Aorta (tissue), 5 donors: ENCODE results near the gene USP31. TPM values are rescaled to one million over a fixed set of nuclear protein-coding genes. Genes with fewer than 3 reads are reported as not detected.

Experiments
- ATAC-seq: fragments of 200-7000 bp; cut with Tn5 transposase; one replicate; pipeline ENCODE4 v1.9.1; 2022; ENCODE audit warnings: moderate library complexity; ENCODE audit not compliant: low FRiP score
- DNase-seq, 2 donors: peaks; one replicate each; pipeline ENCODE4 v3.0.0-alpha.2; 2020
- H3K27ac ChIP-seq, 2 donors: one replicate each; pipeline ENCODE4 v1.5.1; 2013; ENCODE audit warnings: low read length in 2 of 2, mild to moderate bottlenecking in 2 of 2, moderate library complexity in 2 of 2, control low read depth in 1 of 2, inconsistent platforms in 1 of 2, low read depth in 1 of 2
- H3K27me3 ChIP-seq, 2 donors: one replicate each; pipeline ENCODE4 v1.6.1; 2013; ENCODE audit warnings: control low read depth in 1 of 2, low read length in 1 of 2, mild to moderate bottlenecking in 1 of 2, moderate library complexity in 1 of 2; ENCODE audit not compliant: insufficient read depth in 2 of 2, control insufficient read depth in 1 of 2
- H3K36me3 ChIP-seq, 2 donors: one replicate each; pipeline ENCODE4 v1.6.1; 2013; ENCODE audit warnings: control low read depth in 1 of 2, low read length in 1 of 2, mild to moderate bottlenecking in 1 of 2; ENCODE audit not compliant: insufficient read depth in 2 of 2, control insufficient read depth in 1 of 2
- H3K4me1 ChIP-seq, 2 donors: one replicate each; pipeline ENCODE4 v1.6.1; 2013; ENCODE audit warnings: low read length in 2 of 2, control low read depth in 1 of 2, mild to moderate bottlenecking in 1 of 2, moderate library complexity in 1 of 2; ENCODE audit not compliant: insufficient read depth in 2 of 2, control insufficient read depth in 1 of 2
- H3K4me3 ChIP-seq, 2 donors: one replicate each; pipeline ENCODE4 v1.5.1; 2013; ENCODE audit warnings: low read length in 2 of 2, control low read depth in 1 of 2, mild to moderate bottlenecking in 1 of 2
- H3K9me3 ChIP-seq: one replicate; pipeline ENCODE4 v1.6.1; 2013; ENCODE audit warnings: mild to moderate bottlenecking, low read length; ENCODE audit not compliant: control insufficient read depth
- WGBS, 2 donors: extraction: QIAGEN DNeasy Blood & Tissue Kit; methylation state at CpG; one replicate each; pipeline ENCODE4 v1.1.7; 2013; 5-methylcytosine and 5-hydroxymethylcytosine counted together
- intact Hi-C, 2 donors: fragments of 100-400 bp; cut with DNase I; formaldehyde crosslinking; loops; one replicate each; pipeline versions ENCODE4 v1.14.2 to v1.15.0; 2022
- polyA plus RNA-seq, 2 donors: library from polyadenylated mRNA; stranded (reverse); fragments of 200-250 nt; gene quantifications; one replicate each; pipeline ENCODE4 v1.2.3, GENCODE V29; 2013
- total RNA-seq, 2 donors: library from RNA; stranded (reverse); fragmentation: NEBNext Ultra II Directional; extraction: Animal tissue kit (Norgen Biotek cat#: 25700); gene quantifications; one replicate each; pipeline ENCODE4 v1.2.1, GENCODE V29; 2021
- donor health status: healthy with polysubstance abuse.
- donor health status: Bipolar disorder and iron deficiency.
- donor health status: DM: no; HTN: no; CAD: no.
- donor health status: DM: no; HTN: no; CAD: no.
- donor health status: DM: yes; HTN: yes; CAD: no.

USP31 gene
- total and polyA plus RNA-seq, 4 donors: 1.4 to 24.6 (median 11.1) TPM

- H3K4me3 ChIP-seq: no peak overlapping the region
- no peaks in the 10 kb centered on the region for H3K36me3 ChIP-seq
- no peak overlapping the region for H3K27ac ChIP-seq
- no peak for ATAC-seq
- intact Hi-C loops: no loop called here
- no peaks in the 10 kb centered on the region for H3K9me3 ChIP-seq
- no peak for DNase-seq
- no peaks in the 10 kb centered on the region for H3K4me1 ChIP-seq
- H3K27me3 ChIP-seq: peaks cover 0 to 3% of the 10 kb centered on the region in 2 donors
- WGBS, 2 donors: 31 to 40% methylated on average over 8 of the region's 8 CpGs
Measured at GRCh38 chr16:23051587-23051986, 97.7 kb downstream of the USP31 start.

GRCh38 chr16:23048164-23048563 is 101.1 kb downstream of the USP31 start:
- ATAC-seq (no peak), DNase-seq (no peak)
- WGBS, 2 donors: 72 to 75% methylated on average over 5 of the region's 5 CpGs
- Histone ChIP-seq H3K4me3 (no peak overlapping the region), H3K27ac (no peak overlapping the region), H3K27me3 (no peaks in the 10 kb centered on the region), H3K9me3 (no peaks in the 10 kb centered on the region), H3K4me1 (no peaks in the 10 kb centered on the region), H3K36me3 (no peaks in the 10 kb centered on the region)
- intact Hi-C loops: no loop called here

- H3K4me3 ChIP-seq: no peak overlapping the region
- H3K9me3 ChIP-seq: no peaks in the 10 kb centered on the region
- H3K27ac ChIP-seq: no peak overlapping the region
- no peaks in the 10 kb centered on the region for H3K4me1 ChIP-seq
- DNase-seq (no peak), ATAC-seq (no peak)
- intact Hi-C loops: no loop called here
- H3K36me3 ChIP-seq: no peaks in the 10 kb centered on the region
- H3K27me3 ChIP-seq: no peaks in the 10 kb centered on the region
- 60 to 62% methylated on average over 1 of the region's 1 CpG for WGBS, 2 donors
Measured at GRCh38 chr16:23045025-23045424, 104.2 kb downstream of the USP31 start.

- intact Hi-C loops: no loop called here
Measured at GRCh38 chr16:23040246-23040645, 109.0 kb downstream of the USP31 start.

GRCh38 chr16:23039118-23039517 is 110.1 kb downstream of the USP31 start:
- no peaks in the 10 kb centered on the region for H3K36me3 ChIP-seq
- DNase-seq (no peak), ATAC-seq (no peak)
- H3K27ac ChIP-seq: no peak overlapping the region
- no peaks in the 10 kb centered on the region for H3K4me1 ChIP-seq
- intact Hi-C loops: no loop called here
- 74 to 76% methylated on average over 4 of the region's 4 CpGs for WGBS, 2 donors
- no peak overlapping the region for H3K4me3 ChIP-seq
- no peaks in the 10 kb centered on the region for H3K27me3 ChIP-seq
- H3K9me3 ChIP-seq: no peaks in the 10 kb centered on the region

More at GRCh38 chr16:23040246-23040645, 109.0 kb downstream of the USP31 start:
- H3K27ac ChIP-seq: no peak overlapping the region
- H3K4me1 ChIP-seq: no peaks in the 10 kb centered on the region
- no peaks in the 10 kb centered on the region for H3K9me3 ChIP-seq
- no peak overlapping the region for H3K4me3 ChIP-seq
- ATAC-seq (no peak), DNase-seq (no peak)
- H3K27me3 ChIP-seq: no peaks in the 10 kb centered on the region
- WGBS, 2 donors: 83 to 89% methylated on average over 4 of the region's 4 CpGs
- H3K36me3 ChIP-seq: no peaks in the 10 kb centered on the region

GRCh38 chr16:23035240-23035639 is 114.0 kb downstream of the USP31 start:
- Histone ChIP-seq H3K4me3 (no peak overlapping the region), H3K36me3 (no peaks in the 10 kb centered on the region), H3K9me3 (peaks cover 2% of the 10 kb centered on the region), H3K27me3 (no peaks in the 10 kb centered on the region), H3K4me1 (no peaks in the 10 kb centered on the region), H3K27ac (no peak overlapping the region)
- intact Hi-C loops: no loop called here
- DNase-seq: no peak
- ATAC-seq: no peak
- 0 to 2% methylated on average over 1 of the region's 1 CpG for WGBS, 2 donors

- Histone ChIP-seq H3K4me1 (no peaks in the 10 kb centered on the region), H3K4me3 (no peak overlapping the region), H3K27ac (no peak overlapping the region), H3K27me3 (no peaks in the 10 kb centered on the region), H3K36me3 (no peaks in the 10 kb centered on the region), H3K9me3 (peaks cover 3% of the 10 kb centered on the region)
- no peak for ATAC-seq
- intact Hi-C loops: no loop called here
- no peak for DNase-seq
- WGBS, 2 donors: 32 to 34% methylated on average over 6 of the region's 6 CpGs
Measured at GRCh38 chr16:23031508-23032098, 117.6 kb downstream of the USP31 start.

GRCh38 chr16:23029733-23030420 is 119.4 kb downstream of the USP31 start:
- no peak for DNase-seq
- no peak for ATAC-seq
- Histone ChIP-seq H3K4me1 (no peaks in the 10 kb centered on the region), H3K36me3 (no peaks in the 10 kb centered on the region), H3K4me3 (no peak overlapping the region), H3K27ac (no peak overlapping the region), H3K27me3 (no peaks in the 10 kb centered on the region), H3K9me3 (peaks cover 3% of the 10 kb centered on the region)
- 63 to 66% methylated on average over 6 of the region's 6 CpGs for WGBS, 2 donors
- intact Hi-C loops: no loop called here

GRCh38 chr16:23027386-23027785 is 121.9 kb downstream of the USP31 start:
- no peak for DNase-seq
- intact Hi-C loops: no loop called here
- Histone ChIP-seq H3K36me3 (no peaks in the 10 kb centered on the region), H3K27me3 (no peaks in the 10 kb centered on the region), H3K4me1 (no peaks in the 10 kb centered on the region), H3K27ac (no peak overlapping the region), H3K9me3 (peaks cover 1% of the 10 kb centered on the region), H3K4me3 (no peak overlapping the region)
- ATAC-seq: no peak
- WGBS, 2 donors: 78 to 92% methylated on average over 1 of the region's 1 CpG
